Umbilical cord (tissue), 2 donors: Measurements from ENCODE around the gene ARID4B. TPM values are rescaled to one million over a fixed set of nuclear protein-coding genes. Genes with fewer than 3 reads are reported as not detected.

Experiments
- DNase-seq: peaks from one replicate; pipeline ENCODE4 v3.0.0-alpha.2; 2015; ENCODE audit warnings: low spot score
- total RNA-seq: library from RNA; depleted of rRNA; stranded (reverse); fragments of >200 nt; gene quantifications from one replicate; pipeline ENCODE4 v1.2.3, GENCODE V29; 2014; ENCODE audit warnings: low replicate concordance; ENCODE audit not compliant: insufficient read depth

ARID4B gene
- total RNA-seq, 1 donor from 2014 or later: 49.8 TPM

DNA sequence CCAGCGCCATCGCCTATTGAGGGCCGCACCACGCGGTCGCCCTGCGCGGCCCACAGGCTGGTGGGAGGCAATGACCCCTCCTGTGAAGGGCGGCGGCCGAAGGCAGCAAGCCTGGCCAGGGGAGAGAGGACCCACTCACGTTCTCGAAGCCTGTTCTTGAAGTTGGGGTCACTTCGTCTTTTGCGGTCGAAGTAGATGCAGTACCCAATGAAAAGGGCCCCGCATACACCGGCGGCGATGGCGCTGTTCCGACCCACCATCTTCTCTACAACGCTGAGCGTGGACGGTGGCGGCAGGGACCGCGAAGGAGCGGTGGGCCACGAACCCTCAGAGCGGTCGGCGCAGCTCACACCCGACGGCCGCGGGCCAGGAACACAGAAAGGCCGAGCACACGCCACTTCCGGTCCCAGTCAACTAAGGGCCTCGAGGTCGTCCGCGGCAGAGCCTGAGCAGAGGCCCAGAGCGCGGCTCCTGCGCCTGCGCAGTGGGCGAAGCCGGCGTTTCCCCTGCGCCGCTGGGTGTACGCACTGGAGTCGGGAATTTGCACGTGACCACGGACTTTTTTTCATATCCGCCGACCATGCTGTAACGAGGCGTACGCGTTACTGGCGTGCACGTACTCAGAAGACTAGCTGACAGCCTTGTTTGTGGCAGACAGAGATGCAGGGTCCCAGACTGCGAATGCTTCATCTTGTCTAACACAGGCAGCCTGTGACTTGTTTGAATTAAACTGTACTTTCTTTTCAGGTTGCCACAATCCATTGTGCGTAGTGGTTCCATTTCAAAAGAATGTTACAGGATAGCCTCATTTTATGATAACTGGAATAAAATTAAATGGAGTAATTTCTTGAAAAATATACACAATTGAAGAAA lies 199.3 kb downstream of the ARID4B start, which contains the start of gene TOMM20:
TSS of gene TOMM20 (minus strand) at position 382 of the 873 bp plus-strand sequence. CDS start at position 260, 122 bp downstream.
- DNase-seq: peak; percentile 99

DNA sequence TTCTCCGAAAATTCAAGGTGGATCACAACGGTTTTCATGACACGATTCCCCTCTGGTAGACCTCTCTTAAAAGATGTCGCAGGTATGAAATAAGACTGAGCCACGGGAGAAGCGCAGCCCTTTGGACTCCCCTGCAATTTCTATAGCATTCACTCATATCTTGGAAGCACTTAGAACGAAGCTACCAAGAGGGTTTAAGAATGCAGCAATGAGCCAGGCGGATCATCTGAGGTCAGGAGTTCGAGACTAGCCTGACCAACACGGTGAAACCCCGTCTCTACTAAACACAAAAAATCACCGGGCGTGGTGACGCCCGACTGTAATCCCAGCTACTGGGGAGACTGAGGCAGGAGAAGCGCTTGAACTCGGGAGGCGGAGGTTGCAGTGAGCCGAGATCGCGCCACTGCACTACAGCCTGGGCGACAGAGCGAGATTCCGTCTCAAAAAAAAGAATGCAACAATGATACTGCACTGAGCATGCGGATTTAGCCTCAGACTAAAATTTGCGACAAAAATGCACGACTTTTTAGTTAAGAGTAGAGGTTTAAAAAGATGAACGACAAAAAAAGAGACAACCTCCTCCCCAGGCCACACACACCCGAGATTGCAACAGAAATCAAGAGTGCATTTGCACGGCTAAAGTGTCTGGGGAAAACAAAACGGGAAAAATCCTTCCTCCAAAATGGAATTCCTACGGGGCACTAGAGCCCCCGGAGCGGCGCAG lies 200.1 kb downstream of the ARID4B start:
- DNase-seq: no peak

GRCh38 chr1:235127203-235127602 lies 200.8 kb downstream of the ARID4B start:
- DNase-seq: no peak

DNA sequence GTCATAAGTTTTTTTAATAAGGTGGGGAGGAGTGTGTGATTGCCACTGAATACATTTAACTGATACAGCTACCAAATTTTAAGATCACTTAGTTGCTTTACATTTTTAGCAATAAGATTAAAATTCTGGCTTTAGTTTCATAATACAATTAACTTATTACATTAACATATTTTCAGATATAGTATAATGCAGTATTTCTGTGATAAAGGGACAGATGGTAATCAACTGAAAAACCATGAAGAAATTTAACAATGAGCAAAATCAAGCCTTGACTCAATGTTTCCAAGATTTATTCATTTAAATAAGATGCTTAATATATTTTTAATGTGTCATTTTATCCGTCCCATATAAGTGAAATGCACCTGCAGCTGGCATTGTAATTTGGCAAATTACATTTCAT lies 203.3 kb downstream of the ARID4B start:
- DNase-seq: no peak

DNA sequence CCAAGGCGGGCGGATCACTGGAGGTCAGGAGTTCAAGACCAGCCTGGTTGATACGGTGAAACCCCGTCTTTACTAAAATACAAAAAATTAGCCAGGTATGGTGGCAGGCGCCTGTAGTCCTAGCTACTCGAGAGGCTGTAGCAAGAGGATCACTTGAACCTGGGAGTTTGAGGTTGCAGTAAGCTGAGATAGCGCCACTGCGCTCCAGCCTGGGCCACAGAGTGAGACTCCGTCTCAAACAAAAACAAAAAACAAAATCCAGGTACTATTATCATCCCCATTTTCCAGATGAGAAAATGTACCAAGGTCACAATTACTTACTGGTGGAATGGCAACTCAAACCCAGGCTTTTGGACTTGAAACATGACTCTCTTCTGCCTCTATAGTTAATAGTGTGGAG lies 203.9 kb downstream of the ARID4B start:
- DNase-seq: no peak

GRCh38 chr1:235122348-235122747 lies 205.6 kb downstream of the ARID4B start:
- DNase-seq: no peak

Other genes with a start within 250 kb of the ARID4B start
- gene TOMM20, start 199.3 kb downstream of the ARID4B start, total RNA-seq: 76.3 TPM
- gene RBM34, start 166.9 kb downstream of the ARID4B start, total RNA-seq: 36.6 TPM
- gene GGPS1, start 391 bp upstream of the ARID4B start, total RNA-seq: 20.0 TPM
- gene TBCE, start 39.2 kb upstream of the ARID4B start, total RNA-seq: 53.9 TPM
- 71.7 TPM for gene B3GALNT2, start 176.3 kb upstream of the ARID4B start, total RNA-seq